ENCODE data around the gene RPS26. TPM values are rescaled to one million over a fixed set of nuclear protein-coding genes. Genes with fewer than 3 reads are reported as not detected.

The RPS26 gene
- total and polyA plus RNA-seq, 9 of the 15 experiments (the other 6 are each of a cell fraction or from before 2014, with no cell fraction given): 70.2 to 1,589 (median 852) TPM

DNA sequence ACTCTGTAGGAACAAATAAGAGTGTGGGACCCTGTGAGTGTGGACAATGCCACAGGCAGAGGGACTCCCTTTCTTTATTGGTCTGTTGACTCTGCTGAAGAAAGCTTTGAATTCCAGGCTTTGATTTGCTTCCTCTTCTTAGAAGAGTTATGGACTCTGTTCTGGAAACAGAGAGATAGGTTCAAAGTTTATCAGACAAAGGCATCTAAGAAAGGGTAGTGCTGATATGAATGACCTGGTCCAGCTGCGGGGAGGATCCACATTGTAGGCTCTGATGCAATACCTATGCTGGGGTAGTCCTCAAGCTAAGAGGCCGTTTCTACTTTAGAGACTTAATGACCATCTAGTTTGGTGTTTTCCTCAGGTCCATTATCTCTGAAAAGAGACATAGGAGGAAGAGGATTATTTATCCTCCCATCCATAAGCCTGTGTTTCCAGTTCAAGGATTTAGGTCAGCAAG is 31.6 kb upstream of the RPS26 start (continued):
- TF ChIP-seq, protein P1, sequence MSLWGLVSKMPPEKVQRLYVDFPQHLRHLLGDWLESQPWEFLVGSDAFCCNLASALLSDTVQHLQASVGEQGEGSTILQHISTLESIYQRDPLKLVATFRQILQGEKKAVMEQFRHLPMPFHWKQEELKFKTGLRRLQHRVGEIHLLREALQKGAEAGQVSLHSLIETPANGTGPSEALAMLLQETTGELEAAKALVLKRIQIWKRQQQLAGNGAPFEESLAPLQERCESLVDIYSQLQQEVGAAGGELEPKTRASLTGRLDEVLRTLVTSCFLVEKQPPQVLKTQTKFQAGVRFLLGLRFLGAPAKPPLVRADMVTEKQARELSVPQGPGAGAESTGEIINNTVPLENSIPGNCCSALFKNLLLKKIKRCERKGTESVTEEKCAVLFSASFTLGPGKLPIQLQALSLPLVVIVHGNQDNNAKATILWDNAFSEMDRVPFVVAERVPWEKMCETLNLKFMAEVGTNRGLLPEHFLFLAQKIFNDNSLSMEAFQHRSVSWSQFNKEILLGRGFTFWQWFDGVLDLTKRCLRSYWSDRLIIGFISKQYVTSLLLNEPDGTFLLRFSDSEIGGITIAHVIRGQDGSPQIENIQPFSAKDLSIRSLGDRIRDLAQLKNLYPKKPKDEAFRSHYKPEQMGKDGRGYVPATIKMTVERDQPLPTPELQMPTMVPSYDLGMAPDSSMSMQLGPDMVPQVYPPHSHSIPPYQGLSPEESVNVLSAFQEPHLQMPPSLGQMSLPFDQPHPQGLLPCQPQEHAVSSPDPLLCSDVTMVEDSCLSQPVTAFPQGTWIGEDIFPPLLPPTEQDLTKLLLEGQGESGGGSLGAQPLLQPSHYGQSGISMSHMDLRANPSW (CRISPR knock-in tag; IDR thresholded peaks at IDR 0.05): no peak
- TF ChIP-seq, protein P2, sequence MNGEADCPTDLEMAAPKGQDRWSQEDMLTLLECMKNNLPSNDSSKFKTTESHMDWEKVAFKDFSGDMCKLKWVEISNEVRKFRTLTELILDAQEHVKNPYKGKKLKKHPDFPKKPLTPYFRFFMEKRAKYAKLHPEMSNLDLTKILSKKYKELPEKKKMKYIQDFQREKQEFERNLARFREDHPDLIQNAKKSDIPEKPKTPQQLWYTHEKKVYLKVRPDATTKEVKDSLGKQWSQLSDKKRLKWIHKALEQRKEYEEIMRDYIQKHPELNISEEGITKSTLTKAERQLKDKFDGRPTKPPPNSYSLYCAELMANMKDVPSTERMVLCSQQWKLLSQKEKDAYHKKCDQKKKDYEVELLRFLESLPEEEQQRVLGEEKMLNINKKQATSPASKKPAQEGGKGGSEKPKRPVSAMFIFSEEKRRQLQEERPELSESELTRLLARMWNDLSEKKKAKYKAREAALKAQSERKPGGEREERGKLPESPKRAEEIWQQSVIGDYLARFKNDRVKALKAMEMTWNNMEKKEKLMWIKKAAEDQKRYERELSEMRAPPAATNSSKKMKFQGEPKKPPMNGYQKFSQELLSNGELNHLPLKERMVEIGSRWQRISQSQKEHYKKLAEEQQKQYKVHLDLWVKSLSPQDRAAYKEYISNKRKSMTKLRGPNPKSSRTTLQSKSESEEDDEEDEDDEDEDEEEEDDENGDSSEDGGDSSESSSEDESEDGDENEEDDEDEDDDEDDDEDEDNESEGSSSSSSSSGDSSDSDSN (IDR thresholded peaks at IDR 0.05; ENCODE audit: borderline replicate concordance in 1 of 2, low read depth in 2 of 2, low read length in 2 of 2): no peak
- TF ChIP-seq MCM5 (IDR thresholded peaks at IDR 0.05; ENCODE audit: low read depth) (no peak), ZFP36 (IDR thresholded peaks at IDR 0.05; ENCODE audit: low read depth, low read length, partially characterized antibody) (no peak), POLR3A (IDR thresholded peaks at IDR 0.05; ENCODE audit: borderline replicate concordance, extremely low read depth, insufficient read depth, insufficient read length) (no peak), ZNF232 (CRISPR knock-in tag; IDR thresholded peaks at IDR 0.05) (no peak), MEF2D (tag; conservative IDR thresholded peaks at IDR 0.05; ENCODE audit: low read depth) (no peak), RBM34 (IDR thresholded peaks at IDR 0.05; ENCODE audit: borderline replicate concordance, insufficient read depth, low read length) (no peak), POLR2B (IDR thresholded peaks at IDR 0.05; ENCODE audit: low read depth, partially characterized antibody) (no peak), ARNT (IDR thresholded peaks at IDR 0.05) (no peak), HMG20B (CRISPR knock-in tag; IDR thresholded peaks at IDR 0.05) (no peak), POLR3G (IDR thresholded peaks at IDR 0.05; ENCODE audit: extremely low read depth, insufficient read length, insufficient replicate concordance) (no peak), MAFK (IDR thresholded peaks at IDR 0.05; ENCODE audit: low read length) (no peak)
- TF ChIP-seq, protein P3, sequence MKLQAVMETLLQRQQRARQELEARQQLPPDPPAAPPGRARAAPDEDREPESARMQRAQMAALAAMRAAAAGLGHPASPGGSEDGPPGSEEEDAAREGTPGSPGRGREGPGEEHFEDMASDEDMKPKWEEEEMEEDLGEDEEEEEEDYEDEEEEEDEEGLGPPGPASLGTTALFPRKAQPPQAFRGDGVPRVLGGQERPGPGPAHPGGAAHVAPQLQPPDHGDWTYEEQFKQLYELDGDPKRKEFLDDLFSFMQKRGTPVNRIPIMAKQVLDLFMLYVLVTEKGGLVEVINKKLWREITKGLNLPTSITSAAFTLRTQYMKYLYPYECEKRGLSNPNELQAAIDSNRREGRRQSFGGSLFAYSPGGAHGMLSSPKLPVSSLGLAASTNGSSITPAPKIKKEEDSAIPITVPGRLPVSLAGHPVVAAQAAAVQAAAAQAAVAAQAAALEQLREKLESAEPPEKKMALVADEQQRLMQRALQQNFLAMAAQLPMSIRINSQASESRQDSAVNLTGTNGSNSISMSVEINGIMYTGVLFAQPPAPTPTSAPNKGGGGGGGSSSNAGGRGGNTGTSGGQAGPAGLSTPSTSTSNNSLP (IDR thresholded peaks at IDR 0.05; ENCODE audit: borderline replicate concordance, low read depth, low read length): no peak
- TF ChIP-seq, protein P4, sequence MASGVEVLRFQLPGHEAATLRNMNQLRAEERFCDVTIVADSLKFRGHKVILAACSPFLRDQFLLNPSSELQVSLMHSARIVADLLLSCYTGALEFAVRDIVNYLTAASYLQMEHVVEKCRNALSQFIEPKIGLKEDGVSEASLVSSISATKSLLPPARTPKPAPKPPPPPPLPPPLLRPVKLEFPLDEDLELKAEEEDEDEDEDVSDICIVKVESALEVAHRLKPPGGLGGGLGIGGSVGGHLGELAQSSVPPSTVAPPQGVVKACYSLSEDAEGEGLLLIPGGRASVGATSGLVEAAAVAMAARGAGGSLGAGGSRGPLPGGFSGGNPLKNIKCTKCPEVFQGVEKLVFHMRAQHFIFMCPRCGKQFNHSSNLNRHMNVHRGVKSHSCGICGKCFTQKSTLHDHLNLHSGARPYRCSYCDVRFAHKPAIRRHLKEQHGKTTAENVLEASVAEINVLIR (CRISPR knock-in tag; IDR thresholded peaks at IDR 0.05): no peak
- TF ChIP-seq, protein P5, sequence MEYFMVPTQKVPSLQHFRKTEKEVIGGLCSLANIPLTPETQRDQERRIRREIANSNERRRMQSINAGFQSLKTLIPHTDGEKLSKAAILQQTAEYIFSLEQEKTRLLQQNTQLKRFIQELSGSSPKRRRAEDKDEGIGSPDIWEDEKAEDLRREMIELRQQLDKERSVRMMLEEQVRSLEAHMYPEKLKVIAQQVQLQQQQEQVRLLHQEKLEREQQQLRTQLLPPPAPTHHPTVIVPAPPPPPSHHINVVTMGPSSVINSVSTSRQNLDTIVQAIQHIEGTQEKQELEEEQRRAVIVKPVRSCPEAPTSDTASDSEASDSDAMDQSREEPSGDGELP (CRISPR knock-in tag; IDR thresholded peaks at IDR 0.05; ENCODE audit: borderline replicate concordance): no peak; the same call in 1 of the 2 replicates
- TF ChIP-seq, protein P6, sequence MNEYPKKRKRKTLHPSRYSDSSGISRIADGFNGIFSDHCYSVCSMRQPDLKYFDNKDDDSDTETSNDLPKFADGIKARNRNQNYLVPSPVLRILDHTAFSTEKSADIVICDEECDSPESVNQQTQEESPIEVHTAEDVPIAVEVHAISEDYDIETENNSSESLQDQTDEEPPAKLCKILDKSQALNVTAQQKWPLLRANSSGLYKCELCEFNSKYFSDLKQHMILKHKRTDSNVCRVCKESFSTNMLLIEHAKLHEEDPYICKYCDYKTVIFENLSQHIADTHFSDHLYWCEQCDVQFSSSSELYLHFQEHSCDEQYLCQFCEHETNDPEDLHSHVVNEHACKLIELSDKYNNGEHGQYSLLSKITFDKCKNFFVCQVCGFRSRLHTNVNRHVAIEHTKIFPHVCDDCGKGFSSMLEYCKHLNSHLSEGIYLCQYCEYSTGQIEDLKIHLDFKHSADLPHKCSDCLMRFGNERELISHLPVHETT (CRISPR knock-in tag; conservative IDR thresholded peaks at IDR 0.05 in 1 of 2, IDR thresholded peaks at IDR 0.05 in 1 of 2): peak in 1 of 2 experiments; percentile 66; a peak in 2 of 4 replicates
